Non-pigmented ciliary epithelial cell (primary cell): ENCODE measurements around the gene FCRL4.
"Not testable (repeated sequence)": the region's sequence is repeated elsewhere in the genome, so short reads cannot be mapped to it uniquely, and the experiment has no call there.

Experiments used
- DNase-seq: peaks from one replicate; pipeline ENCODE4 v3.0.0-alpha.2; 2010; ENCODE audit warnings: low read depth

FCRL4 gene

DNA sequence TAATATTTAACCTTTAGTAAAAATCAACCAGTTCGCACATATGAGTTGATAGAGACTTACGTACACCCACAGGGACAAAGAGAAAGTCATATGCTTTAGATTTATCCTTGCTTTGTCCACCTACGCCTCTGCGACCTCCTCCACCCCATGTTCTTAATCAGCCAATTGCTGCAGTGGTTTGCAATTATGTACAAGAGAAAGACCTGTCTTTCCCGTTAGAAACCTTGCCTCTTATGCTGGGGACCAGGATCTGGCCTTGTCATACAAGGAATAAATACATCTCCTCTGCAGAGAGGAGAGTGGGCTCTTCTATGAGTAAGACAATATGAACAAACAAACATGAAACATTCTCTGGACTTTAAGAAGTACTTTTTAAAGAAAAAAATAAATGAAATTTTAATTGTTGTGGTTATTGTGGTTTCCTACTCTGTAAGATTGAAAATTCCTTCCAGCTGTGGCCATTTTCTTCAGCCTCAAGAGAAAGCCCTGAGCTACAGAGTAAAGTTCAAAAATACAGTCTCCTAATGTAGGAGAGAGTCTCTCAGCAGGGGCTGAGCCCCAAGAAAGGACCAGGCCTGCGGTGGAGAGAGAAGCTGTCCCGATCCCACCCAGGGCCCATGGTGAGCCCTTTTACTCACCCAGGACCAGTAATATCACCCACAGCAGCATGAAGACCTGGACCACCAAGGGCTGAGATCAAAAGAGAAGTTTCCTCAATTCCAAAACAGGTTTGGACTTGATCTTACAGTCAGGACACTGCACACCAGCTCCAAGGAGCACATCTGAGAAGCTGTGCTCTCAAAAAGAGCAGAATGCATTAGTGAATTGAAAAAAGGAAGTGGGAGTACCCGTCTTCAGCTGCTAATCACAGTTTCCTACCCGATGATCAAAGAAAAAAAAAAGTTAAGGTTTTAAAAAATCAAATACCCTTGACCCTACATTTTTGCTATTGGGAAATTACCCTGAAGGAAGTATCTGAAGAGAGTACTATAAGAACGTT lies 45.9 kb downstream of the FCRL4 start, which contains the start of gene FCRL5:
FCRL5 (minus strand) TSS at position 822 of the 1,000 bp plus-strand sequence; CDS start at position 669, 153 bp downstream.
- no peak for DNase-seq

- not testable (repeated sequence) for DNase-seq
These were observed 49.8 kb downstream of the FCRL4 start for GRCh38 chr1:157548081-157548480.

- DNase-seq: no peak
These were observed 55.2 kb downstream of the FCRL4 start for GRCh38 chr1:157542676-157543075.

DNA sequence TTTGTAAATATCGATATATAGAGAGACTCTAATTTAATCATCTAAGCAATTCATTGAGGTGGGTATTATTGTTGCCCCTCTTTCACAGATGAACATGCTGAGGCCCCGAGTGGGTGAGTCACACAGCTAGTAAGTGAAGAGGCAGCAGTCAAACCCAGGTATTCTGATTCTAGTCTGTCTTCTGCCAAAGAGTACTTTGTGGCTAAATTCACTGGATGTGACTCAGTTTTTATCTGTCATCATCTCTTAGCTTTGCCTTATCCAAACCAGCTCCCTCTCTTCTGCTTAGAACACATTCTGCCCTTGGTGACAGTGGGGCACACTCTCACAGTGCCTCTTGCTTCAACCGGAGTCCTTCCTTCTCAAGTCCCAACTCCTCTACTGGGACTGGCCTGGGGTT lies 57.0 kb downstream of the FCRL4 start:
- DNase-seq: no peak

- DNase-seq: no peak
These were observed 57.6 kb downstream of the FCRL4 start for GRCh38 chr1:157540160-157540748.

DNA sequence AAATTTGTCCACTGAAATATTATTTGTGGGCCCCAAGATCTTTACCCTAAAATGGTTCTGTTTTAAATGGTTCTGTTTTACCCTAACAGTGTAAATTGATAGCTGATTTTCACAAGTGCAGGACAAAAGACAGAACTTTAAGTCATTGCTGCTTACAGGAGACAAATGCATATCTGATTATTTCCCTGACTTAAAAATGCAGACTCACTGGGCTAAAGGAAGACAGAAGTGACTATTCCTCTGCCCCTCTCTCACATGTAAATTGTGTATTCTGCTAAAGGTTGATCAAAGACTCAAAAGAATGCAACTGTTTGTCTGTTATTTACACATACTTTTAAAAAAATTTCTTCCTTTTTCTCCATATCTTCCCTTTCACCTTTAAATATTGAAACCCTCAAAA lies 58.3 kb downstream of the FCRL4 start:
- no peak for DNase-seq

DNA sequence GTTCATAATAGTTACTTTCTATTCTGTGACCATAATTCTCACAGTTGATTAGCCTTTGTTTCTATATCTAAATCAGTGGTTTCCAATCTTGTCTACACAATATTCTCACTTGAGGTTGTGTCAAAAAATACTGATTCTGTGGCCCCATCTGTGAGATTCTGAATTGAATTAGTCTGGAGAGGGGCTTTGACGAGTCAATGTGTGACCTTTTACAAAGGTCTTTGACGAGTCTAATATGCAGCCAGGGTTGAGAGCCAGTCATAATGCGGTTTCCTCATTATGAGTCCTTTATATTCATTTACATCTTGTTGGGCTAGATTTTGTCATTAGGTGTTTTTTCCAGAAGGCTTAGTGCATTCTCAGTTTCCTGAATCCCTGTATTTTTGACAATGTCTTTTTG lies 65.3 kb downstream of the FCRL4 start:
- DNase-seq: no peak

- no peak for DNase-seq
These were observed 74.0 kb downstream of the FCRL4 start for GRCh38 chr1:157523774-157524493.
